CD4-positive, alpha-beta T cell treated with Interleukin-6 at 100 ng/mL for 8 hours (primary cell): ENCODE measurements around the gene CCNY.
"Not testable (repeated sequence)": the region's sequence is repeated elsewhere in the genome, so short reads cannot be mapped to it uniquely, and the experiment has no call there.

Experiments
- DNase-seq: peaks from one replicate; pipeline ENCODE4 v3.0.0-alpha.2; 2020; ENCODE audit warnings: mixed read lengths, low spot score

Gene CCNY

GRCh38 chr10:35336084-35336831, at the start of gene CCNY:
Gene CCNY (plus strand): TSS chr10:35336509. CDS start chr10:35337054, 545 bp downstream.
- peak; percentile 72 for DNase-seq

- DNase-seq, result no peak
These were observed 47.1 kb upstream of the CCNY start for GRCh38 chr10:35289198-35289597.

GRCh38 chr10:35294506-35294905, 41.8 kb upstream of the CCNY start:
- DNase-seq, result no peak

- DNase-seq, result no peak
These were observed 37.3 kb upstream of the CCNY start for GRCh38 chr10:35299016-35299415.

- peak; percentile 7 for DNase-seq
These were observed 36.1 kb upstream of the CCNY start for GRCh38 chr10:35300063-35300699.

- no peak for DNase-seq
These were observed 31.7 kb upstream of the CCNY start for GRCh38 chr10:35304649-35305048.

- DNase-seq, result no peak
These were observed 29.5 kb upstream of the CCNY start for GRCh38 chr10:35306852-35307251.

GRCh38 chr10:35307297-35307696, 29.0 kb upstream of the CCNY start:
- no peak for DNase-seq

- no peak for DNase-seq
These were observed 27.5 kb upstream of the CCNY start for GRCh38 chr10:35308809-35309208.

- DNase-seq, result not testable (repeated sequence)
These were observed 22.2 kb upstream of the CCNY start for GRCh38 chr10:35314142-35314541.

- DNase-seq, result not testable (repeated sequence)
These were observed 21.1 kb upstream of the CCNY start for GRCh38 chr10:35315235-35315634.

GRCh38 chr10:35316218-35316967, 19.9 kb upstream of the CCNY start:
- no peak for DNase-seq

- no peak for DNase-seq
These were observed 17.8 kb upstream of the CCNY start for GRCh38 chr10:35318551-35318950.

- no peak for DNase-seq
These were observed 16.0 kb upstream of the CCNY start for GRCh38 chr10:35320341-35320740.

- no peak for DNase-seq
These were observed 13.7 kb upstream of the CCNY start for GRCh38 chr10:35322636-35323035.

GRCh38 chr10:35324196-35324595, 12.1 kb upstream of the CCNY start:
- no peak for DNase-seq

- DNase-seq, result no peak
These were observed 9.7 kb upstream of the CCNY start for GRCh38 chr10:35326466-35327235.

GRCh38 chr10:35327790-35328403, 8.4 kb upstream of the CCNY start:
- no peak for DNase-seq

- DNase-seq, result no peak
These were observed 7.8 kb upstream of the CCNY start for GRCh38 chr10:35328404-35329037.

- DNase-seq, result no peak
These were observed 6.8 kb upstream of the CCNY start for GRCh38 chr10:35329520-35329919.
